Measurements from ENCODE around the gene ZNF229. TPM values are rescaled to one million over a fixed set of nuclear protein-coding genes. Genes with fewer than 3 reads are reported as not detected.
"Not testable (repeated sequence)": the region's sequence is repeated elsewhere in the genome, so short reads cannot be mapped to it uniquely, and the experiment has no call there.

Gene ZNF229
- total RNA-seq: 5.9 and 14.6 TPM in 2 replicates

DNA sequence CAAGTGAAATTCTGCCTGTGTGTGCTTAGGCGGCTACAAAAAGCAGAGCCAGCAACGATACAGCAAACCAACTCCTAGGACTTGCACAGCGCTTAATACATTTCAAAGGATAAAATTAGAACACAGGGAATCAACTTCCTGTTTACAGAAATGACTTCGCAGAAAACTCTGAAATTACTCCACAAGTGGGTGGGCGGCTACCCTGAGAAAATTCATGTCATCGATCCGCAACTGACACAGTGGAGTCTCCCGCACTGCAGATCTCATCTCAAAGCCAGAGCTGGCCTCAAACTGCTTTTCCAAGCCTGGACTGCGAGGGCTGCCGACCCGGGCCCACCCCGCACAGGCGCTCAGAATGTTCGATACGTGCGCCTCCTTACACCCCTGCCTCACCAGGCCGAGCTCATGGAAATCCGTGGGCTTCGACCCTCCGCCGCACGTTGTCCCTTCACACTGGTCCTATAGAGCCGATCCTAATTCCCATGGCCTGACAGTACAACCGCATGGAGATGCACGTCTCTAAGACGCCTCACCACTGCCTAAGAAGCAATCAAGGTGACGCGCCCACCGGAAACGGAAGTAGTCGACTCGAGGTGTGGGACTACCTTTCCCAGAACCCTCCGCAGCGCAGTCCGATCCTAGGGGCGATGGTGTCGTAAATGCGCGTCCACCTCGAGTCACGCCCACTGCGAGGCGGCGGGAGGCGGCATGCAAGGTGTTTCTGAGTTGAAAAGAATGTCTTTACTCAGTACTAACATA, at the start of gene ZNF229:
Gene ZNF229, minus strand, starts transcription at position 557 of the 759 bp plus-strand sequence. CDS start 5,625 bp downstream, outside the sequence.
- DNase-seq: peak; percentile 95

DNA sequence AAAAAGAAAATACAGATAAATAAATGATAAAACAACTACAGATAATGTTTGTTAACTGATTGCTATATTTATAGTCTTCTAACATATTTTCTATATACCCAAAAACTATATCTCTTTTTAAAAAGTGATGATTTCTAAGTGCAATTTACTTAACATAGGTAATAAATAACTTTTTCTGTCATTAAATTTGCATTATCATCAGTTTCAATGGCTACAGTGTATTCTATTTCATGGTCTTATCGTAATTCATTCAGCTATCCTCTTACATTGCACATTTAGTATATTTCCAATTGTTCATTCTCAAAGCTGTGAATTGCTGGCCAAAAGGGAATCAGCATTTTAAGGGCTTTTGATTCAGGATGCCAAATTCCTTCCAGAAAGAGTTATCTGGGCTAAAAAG, 48.4 kb upstream of the ZNF229 start:
- no peak for DNase-seq

DNA sequence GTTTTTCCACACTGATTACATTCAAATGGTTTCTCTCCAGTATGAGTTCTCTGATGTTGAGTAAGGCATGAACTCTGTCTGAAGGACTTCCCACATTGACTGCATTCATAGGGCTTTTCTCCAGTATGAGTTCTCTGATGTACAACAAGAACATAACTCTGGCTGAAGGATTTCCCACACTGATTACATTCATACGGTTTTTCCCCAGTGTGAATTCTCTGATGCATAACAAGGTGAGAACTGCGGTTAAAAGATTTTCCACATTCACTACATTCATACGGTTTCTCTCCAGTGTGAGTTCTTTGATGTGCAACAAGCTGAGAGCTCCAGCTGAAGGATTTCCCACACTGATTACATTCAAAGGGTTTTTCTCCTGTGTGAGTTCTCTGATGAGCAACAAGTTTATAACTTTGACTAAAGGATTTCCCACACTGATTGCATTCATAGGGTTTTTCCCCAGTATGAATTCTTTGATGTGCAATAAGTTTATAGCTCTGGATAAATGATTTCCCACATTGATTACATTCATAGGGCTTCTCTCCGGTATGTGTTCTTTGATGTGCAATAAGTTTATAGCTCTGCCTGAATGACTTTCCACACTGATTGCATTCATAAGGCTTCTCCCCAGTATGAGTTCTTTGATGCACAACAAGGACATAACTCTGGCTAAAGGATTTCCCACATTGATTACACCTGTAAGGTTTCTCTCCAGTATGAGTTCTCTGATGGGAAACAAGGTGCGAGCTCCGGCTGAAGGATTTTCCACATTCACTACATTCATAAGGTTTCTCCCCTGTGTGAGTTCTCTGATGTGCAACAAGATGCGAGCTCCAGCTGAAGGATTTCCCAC, 28.5 kb upstream of the ZNF229 start:
- peak; percentile 23 for DNase-seq

DNA sequence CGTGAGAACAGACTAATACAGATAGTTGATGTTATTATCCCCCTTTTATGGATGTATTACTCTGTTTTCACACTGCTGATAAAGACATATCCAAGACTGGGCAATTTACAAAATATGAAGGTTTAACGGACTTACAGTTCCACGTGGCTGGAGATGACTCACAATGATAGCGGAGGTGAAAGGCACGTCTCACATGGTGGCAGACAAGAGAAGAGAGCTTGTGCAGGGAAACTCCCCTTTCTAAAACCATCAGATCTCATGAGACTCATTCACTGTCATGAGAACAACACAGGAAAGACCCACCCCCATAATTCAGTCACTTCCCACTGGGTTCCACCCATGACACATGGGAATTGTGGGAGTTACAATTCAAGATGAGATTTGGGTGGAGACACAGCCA, 20.5 kb upstream of the ZNF229 start:
- not testable (repeated sequence) for DNase-seq

DNA sequence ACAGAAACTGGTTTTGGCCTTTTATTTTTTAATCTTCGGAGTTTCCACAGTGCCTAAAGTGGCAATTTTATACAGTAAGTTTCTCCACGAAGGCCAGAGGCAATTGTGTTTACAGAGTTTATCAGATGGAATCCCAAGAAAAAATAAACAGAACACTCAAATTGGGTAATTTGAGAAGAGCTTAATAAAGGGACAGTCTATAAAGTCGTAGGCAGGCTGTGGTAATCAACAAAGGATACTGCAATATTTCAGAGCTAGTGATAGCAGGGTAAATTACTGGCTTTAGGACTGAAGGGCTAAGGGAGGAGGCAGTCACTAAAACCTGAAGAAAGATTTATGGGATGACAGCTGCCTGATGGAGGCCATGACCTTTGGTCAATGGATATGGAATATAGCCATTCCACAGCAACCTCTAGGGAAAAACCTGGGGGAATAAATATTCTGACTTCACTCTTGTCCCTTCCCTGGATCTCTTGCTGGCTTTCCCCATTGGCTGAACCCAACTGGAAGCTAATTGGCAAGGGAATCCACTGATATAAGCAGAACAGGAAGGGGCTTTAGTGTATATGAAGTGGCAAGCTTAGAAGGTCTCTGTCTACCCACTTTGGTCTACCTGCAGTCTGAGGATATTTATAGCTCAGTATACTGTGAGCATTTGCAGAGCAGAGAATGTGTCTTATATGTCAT, 14.5 kb upstream of the ZNF229 start:
- not testable (repeated sequence) for DNase-seq

DNA sequence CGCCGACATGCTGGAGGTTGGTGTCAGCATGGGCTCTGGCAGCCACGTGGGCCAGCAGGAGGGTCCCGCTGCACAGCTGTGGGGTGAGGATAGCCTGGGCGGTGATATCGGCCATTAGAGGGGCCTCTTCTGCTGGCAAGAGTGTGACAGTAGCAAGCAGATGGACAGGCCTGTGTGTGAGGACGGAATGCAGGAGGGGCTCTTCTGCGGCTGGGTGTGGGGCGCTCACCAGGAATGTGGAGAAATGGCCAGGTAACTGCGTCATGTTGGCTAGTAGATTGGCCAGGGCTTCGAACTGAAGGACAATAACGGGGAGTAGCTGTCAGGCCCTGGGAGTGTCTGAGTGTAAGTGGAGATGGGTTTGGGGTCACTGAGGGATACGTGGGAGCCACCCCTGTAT, 7.7 kb upstream of the ZNF229 start:
- DNase-seq: not testable (repeated sequence)

DNA sequence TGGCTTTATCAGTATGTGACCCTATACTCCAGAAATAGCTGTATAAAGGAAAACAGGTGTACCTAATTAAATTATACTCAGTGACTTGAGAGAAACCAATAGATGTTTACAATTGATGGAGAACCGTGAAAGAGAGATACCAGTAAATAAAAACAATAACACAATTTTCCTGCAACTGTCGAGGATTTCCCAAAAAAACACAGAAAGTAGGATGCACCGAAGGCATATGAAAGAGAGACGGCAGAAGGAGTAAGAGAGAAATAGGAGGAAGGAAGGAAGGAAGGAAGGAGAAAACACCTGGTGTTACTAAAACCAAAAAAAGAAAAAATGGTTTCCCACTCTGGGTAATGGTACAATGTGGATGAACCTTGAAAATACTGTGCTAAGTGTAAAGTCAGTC, 6.8 kb upstream of the ZNF229 start:
- DNase-seq: no peak

DNA sequence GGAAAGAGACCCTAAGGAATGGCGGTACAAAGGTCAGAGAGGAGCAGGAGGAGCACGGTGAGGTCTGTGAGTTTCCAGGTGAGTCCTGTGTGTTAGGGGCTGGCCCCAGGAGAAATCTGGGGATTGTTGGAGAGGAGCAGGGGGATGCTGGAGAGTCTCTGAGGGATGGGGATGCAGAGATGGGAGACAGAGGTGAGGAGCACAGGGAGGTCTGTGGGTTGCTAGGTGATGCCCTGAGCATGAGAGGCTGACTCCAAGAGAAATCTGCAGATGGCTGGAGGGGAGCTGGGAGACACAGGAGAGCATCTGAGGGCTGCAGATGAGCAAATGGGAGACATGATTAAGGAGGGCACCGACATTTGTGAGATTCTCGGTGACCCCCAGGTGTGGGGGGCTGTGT, 4.1 kb upstream of the ZNF229 start:
- no peak for DNase-seq

DNA sequence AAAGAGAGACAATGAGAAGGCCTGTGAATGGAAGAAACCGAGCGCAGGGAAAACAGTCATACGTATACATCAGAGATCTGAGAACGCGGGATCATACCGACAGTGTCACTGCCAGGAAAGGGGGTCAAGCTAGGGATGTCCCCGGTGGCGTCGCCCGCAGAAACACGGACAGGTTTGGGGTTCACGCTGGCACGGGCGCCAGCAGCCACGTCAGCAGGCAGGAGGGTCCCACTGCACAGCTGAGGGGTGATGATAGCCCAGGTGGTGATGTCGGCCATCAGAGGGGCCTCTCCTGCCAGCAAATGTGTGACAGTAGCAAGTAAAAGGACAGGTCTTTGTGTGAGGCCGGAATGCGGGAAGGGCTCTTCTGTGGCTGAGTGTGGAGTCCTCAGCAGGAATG, 3.4 kb upstream of the ZNF229 start:
- no peak for DNase-seq

DNA sequence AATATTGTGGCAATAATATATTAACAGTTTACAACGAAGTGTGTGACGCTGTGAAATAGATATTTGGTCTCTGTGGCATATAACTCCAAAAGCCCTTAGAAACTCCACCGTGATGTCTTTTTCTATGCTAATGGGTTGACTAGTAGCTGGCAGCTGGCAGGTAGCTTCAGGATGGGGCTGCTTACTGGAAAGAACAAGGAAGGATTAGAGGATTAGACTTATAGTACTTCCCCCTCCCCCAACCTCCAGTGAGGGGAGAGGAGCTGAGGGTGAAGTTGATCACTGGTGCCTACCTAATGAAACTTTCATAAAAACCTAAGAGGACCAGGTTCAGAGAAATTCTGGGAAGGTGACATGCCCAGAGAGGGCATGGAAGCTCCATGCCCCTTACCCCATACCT, 9.8 kb downstream of the ZNF229 start:
- no peak for DNase-seq

DNA sequence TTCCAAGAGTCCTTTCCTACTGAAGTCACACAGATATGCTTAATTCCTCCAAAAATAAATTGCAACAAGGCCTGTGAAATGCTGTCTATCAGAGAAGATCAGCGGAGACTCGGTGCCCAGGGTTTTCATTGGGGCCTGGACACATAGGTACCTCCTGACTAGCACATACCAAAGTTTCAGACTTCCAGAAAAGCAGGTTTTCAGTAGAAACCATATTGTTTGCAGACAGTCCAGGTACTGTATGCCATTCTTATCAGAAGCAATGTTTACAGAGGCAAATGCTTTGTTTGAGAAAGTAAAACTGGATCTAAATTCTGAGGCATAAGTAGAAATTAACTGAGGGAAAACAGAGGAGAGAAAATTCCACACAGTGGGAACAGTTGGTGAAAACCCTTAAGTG, 12.8 kb downstream of the ZNF229 start:
- no peak for DNase-seq

DNA sequence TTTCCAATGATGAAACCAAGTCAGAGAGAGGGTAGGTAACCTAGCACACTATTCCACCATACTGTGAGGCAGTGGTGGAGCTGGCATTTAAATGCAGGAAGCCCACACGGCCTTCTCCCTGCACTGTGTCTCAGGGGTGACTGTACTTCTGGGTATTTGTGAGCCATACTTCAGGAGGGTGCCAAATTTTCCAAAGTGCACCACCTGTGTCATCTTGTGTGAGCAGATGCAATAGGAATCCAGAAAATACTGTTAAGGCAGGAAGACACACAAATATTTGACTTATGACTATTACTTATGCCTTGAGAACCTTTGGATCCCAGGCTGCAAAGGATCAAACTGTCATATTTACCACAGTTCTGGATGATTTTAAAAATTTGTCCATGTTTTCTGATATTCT, 17.3 kb downstream of the ZNF229 start:
- DNase-seq: no peak

DNA sequence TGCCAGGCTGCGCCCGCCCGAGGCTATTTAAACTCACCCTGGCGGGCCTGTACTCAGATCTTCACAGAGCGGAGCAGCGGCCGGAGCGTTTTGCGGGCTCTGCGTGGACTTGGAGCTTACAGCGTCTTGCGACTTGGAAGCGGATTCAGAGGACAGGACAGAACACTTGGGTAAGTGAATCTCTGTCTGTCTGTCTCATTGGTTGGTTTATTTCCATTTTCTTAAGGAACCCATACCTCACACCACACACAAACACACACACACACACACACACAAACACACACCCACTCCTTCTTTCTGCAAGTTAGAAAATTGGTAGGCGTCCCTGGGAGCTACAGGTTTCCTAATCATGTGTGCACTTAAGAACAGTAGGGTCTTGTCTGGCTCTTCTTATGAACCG, 32.7 kb downstream of the ZNF229 start:
- not testable (repeated sequence) for DNase-seq

DNA sequence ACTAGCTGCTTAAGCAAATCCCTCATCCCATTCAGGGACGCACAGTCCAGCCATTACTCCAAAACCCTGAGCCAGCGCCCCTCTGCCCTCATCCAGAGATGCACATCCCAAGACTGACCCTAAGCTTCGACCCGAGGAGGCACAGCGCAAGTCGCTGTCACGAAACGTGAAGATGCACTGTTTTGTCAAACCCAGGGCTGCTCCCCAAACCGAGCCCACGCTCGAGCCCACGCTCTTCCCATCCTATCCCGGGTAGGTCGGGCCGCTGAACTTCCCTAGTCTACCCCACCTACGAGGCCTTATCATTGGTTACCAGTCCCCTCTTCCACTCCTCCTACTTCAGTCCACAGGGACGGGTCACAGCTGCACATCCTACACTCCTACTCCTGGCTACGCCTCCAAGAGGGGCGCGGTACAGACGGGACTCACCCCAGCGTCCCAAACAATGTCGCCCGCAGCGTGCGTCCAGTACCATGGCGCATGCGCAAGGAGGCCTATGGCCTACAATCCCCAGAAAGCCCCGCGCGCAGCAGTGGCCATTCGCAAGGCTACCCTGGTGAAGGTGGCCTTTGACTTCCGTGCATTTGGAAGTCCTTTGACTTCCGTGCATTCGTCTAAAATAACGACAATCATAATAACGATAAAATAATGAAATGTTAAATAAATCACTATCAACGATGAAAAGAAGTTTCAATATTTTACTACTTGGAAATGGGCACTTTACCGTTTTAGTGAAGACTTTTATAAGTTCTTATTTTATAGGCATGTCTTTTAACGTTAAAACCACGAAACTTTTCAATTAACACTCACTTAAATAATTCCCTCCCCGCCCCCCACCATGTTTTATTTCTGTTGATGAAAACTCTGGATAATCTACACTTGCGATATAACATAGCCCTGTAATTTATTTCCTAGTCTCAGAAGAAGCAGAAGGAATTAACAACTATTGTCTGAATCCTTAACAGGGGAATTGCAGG, 46.8 kb downstream of the ZNF229 start, which contains the start of gene ZNF285:
Gene ZNF285, minus strand, starts transcription at position 470 of the 977 bp plus-strand sequence. CDS start 4,395 bp downstream, outside the sequence.
- DNase-seq: peak; percentile 98

DNA sequence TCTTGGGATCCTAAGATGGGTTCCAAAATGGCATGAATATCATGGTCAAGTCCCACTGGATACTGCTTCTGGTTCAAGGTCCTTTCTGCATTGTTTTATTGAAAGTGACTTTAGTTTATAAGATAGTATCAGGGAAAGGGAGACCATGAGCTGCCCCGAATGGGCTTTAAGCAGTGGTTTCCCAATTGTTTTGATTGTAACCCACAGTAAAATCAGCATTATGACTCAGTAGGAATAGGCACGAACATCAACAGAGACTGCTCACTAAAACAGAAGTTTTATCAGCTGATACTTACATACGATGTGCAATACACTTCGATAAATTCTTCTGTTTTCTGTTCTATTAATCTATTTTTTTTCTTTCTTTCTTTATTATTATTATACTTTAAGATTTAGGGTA, 59.0 kb downstream of the ZNF229 start:
- not testable (repeated sequence) for DNase-seq

Other genes starting within 250 kb of the ZNF229 start
- 20.0 and 24.3 TPM in 2 replicates for gene ZNF227, start 235.9 kb downstream of the ZNF229 start, total RNA-seq
- 1.5 and 1.7 TPM in 2 replicates for gene ZNF233, start 188.6 kb downstream of the ZNF229 start, total RNA-seq
- 7.5 and 9.4 TPM in 2 replicates for gene ZNF235, start 143.4 kb downstream of the ZNF229 start, total RNA-seq
- gene ZNF112, start 91.8 kb downstream of the ZNF229 start, total RNA-seq: 8.3 and 9.9 TPM in 2 replicates
- gene ZNF285, start 46.9 kb downstream of the ZNF229 start, total RNA-seq: 3.2 and 5.8 TPM in 2 replicates
- 15.4 and 18.0 TPM in 2 replicates for gene ZNF180, start 52.0 kb upstream of the ZNF229 start, total RNA-seq
- 0.05 TPM in 1 of 2 replicates, not detected in the other for gene CEACAM20, start 81.2 kb upstream of the ZNF229 start, total RNA-seq
- not detected in 2 replicates for gene IGSF23, start 165.1 kb upstream of the ZNF229 start, total RNA-seq
- gene PVR, start 195.4 kb upstream of the ZNF229 start, total RNA-seq: 95.7 and 104 TPM in 2 replicates
- 0.47 and 0.85 TPM in 2 replicates for gene CEACAM19, start 223.0 kb upstream of the ZNF229 start, total RNA-seq